Measurements from ENCODE around the gene TNN.

Gene TNN

DNA sequence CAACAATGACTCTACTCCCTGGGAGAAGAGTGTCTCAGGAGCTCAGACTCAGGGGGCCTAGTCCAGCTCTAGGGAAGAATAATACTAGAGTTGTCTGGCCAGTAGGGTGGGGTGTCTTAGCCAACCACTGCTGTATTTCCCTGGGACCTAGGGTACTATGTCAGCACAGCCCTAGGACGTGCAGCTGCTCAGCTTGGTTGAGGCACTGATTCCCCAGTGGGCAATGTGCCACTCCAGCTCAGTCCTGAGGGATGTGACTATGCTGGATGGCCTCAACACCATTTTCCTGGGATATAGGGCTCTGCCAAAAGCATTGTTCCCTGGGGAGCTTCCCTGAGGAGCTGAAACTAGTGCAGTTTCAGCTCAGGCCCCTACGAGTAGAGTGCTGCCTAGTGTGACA lies 47.4 kb downstream of the TNN start:
- no peak for DNase-seq

DNA sequence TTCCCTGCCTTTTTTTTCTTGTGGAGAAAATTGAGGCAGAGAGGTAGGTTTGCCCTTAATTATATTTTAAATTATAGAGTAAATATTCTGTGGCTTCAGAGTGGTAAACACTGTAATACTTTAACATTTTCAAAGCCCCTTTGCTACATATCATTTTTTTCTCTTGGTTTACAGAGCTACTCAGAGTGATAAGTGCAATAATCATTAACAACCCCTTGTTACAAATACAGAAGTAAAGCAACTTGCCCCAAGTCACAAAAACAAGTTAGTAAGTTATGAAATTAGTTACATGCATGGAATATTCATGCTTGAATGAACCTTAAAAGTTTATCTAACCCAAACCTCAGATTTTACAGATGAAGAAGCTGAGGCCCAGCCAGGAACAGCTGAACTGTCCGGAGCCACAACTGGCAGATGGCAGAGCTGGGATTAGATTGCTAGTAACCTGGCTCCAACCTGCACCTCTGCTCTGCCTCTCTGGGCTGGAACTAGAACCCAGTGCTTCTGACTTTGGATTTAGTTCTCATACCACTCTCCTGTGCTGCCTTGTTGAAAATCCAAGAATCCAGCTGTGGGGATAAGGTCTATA lies 48.7 kb downstream of the TNN start:
- no peak for DNase-seq

DNA sequence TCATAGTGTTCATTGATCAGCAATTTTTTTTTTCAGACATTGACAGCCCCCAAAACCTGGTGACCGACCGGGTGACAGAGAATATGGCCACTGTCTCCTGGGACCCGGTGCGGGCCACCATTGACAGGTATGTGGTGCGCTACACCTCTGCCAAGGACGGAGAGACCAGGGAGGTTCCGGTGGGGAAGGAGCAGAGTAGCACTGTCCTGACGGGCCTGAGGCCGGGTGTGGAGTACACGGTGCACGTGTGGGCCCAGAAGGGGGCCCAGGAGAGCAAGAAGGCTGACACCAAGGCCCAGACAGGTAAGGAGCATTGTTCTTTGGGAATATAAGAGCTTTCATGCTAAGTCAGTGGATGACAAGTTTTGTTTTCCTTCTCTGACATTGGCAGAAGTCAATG lies 49.3 kb downstream of the TNN start:
- DNase-seq = no peak

DNA sequence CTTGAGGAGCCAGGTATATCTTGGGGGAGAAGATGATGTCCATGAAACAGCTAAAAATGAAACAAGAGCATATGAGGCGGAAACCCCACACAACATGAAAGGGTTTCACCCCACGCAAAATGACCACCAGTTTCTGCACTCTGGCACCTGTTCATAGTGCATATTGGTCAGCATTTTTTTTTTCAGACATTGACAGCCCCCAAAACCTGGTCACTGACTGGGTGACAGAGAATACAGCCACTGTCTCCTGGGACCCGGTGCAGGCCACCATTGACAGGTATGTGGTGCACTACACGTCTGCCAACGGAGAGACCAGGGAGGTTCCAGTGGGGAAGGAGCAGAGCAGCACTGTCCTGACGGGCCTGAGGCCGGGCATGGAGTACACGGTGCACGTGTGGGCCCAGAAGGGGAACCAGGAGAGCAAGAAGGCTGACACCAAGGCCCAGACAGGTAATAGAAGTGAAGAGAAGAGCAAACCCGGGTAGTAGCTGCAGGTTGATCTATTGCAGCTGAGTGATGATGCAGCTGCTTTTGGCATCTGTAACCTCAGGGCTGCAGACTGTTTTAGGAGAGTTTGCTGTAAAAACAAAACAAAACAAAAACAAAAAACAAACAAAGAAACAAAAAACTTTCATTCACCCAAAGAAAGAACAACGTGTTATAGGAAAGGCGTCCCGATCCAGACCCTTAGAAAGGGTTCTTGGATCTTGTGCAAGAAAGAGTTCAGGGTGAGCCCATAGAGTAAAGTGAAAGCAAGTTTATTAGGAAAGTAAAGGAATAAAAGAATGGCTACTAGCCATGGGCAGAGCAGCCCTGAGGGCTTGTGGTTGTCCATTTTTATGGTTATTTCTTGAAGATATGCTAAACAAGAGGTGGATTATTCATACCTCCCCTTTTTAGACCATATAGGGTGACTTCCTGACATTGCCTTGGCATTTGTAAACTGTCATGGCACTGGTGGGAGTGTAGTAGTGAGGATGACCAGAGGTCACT lies 51.0 kb downstream of the TNN start:
- no peak for DNase-seq

DNA sequence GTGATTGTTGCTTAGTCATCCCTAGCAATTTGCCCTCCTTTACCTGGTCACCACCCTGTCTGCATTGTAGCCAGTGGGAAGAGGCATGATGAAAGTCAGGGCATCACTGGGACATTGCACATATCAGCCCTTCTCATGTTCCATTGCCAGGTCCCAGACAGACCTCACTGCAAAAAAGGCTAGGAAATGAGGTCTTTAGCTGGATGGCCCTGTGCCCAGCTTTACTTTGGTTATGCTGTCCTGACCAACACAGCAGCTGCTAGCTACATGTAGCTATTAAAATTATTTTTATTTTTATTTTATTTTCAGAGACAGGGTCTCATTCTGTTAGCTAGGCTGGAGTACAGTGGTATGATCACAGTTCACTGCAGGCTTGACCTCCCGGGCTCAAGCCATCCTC lies 52.9 kb downstream of the TNN start:
- DNase-seq = no peak

DNA sequence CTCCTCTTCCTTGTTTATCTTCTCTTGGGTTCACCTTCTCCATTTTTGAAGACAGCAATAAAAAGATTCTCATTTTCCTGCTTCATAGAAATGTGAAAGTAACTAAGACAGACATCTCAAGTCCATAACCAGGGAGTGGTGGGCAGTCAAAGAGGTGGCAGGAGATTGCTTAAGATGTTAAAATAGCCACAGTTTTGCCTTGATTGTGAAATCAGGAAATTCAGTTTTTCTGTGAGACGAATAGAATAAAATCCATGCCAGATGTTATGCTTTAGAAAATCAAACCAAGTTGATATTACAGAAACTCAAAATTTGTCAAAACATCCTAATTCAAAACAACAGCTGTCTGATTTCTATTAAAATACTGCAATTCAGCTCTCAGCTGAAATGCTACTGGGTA lies 57.2 kb downstream of the TNN start:
- no peak for DNase-seq

DNA sequence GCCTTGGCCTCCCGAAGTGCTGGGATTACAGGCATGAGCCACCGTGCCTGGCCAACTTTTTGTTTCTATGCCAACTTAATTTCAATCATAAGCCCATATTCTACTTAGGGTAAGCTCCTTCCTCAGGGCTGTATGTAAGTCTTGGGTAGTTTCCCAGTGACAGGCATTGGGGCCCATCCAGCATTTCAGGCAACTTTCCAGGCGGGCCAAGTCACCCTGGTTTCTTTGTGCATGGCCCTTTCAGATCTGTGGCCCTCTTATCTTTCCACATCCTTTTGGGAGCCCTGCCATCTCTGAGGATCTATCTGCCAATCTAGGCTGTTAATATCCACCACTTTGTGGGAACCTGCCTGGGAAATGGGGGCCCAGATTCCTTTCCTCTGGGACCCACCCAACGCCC lies 58.7 kb downstream of the TNN start:
- DNase-seq = no peak

DNA sequence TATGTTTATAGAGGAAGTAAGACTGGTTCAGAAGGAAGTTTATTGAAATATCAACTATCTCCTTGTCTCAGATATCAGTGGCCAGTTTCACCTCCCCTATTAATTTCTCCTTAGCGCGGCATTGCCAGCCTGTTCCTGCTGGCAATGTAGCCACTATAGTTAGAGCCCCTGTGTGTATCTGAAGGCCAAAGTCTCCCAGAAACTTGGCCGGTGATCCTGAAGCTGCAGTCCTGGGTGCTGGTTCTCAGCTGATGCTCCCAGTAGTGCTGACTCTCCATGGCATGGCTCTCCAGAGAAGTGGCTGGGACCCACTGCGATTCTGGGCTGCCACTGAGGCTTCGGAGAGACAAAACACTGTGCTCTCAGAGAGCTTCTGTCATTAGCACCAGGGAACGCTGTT lies 59.9 kb downstream of the TNN start:
- DNase-seq = no peak

DNA sequence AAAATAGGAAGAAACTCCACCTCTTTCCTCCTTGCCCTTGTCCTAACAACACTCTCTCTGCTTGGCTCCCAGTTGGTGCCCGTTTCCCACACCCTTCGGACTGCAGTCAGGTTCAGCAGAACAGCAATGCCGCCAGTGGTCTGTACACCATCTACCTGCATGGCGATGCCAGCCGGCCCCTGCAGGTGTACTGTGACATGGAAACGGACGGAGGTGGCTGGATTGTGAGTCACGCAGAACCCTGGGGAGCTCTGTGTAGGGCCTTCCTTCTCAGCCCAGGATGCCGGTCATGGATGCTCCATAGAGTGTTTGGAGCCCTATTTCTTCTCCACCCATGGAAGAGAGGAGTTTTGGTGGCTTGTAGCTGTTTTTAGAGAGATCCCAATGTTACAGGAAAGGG lies 60.9 kb downstream of the TNN start:
- DNase-seq = no peak

DNA sequence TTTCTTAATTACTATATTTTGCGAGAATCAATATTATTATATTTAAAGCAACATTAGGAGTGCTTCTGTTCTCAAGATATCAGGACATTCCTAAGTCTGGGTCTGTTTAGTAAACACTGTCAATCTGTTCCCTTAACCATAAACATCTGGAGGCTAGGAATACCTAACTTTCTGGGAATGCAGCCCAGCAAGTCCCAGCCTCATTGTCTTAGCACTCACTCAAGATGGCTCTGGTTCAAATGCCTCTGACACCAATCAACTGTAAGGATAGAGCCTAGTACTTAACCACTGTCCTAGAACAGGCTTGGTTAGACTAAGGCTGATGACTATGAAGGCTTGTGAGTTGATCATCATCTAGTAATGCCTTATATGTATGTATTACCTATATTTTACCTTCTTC lies 61.5 kb downstream of the TNN start:
- no peak for DNase-seq

DNA sequence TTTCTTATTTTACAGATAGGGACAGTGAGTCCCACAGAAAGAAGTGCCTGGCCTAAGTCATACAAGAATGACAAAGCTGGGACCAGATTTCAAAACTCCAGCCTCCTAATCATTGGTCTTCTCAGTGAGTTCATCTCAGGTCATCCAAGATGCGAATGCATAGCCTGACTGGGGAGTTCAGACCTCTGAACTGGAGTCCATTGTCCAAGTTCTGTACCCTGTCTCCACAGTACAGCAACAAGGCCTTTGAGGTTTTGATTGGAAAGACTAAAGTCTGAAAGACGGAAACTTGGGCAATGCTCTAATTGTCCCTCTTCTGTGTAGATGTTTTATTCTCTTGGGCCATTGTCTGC lies 62.0 kb downstream of the TNN start:
- no peak for DNase-seq

DNA sequence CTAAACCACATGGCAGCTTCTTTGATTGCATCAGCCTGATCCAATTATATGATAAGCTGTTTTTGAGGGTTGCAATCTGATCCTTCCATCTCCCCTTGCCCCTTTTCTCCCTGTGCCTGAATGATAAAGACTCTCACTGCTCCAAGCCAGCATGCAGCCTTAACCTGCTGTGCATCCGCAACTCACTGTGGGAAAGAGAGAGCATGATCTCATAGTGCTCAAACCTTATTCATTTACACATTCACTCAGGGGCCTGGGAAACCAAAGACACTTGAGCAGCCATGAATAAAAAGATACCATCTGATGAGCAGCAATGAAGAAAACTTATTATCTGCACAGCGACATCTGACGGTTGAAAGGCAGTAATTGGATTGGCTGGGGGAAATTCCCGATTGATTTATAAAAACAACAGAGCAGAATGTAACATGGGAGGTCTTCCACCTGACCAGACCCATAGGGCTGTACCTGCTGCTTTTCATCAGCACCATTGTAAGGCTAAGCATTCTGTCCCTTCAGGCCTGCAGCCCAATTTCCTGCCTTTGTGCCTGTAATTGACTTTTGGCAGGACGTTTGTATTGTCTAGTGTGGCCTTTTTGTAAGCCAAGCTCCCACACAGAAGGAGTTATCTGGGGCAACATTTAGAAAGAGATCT lies 62.5 kb downstream of the TNN start:
- DNase-seq = peak; percentile 32 to 60

DNA sequence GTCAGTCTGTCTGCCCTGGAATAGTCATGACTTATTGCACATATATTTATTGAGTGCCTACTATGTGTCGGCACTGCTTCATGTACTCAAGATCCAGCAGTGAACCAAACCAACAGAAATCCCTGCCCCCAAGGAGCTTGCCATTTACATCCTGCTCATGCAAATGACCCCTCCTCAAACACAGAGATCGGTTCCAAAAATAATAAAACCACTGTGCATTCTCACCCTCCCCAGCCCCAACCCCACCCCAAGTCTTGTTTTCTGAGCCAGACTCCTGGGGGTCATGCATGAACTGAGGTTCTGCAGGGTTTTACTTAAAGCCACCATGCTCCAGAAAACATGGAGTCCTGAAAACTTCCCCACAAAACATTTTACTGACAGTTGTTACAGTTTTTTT lies 63.0 kb downstream of the TNN start:
- no peak for DNase-seq

DNA sequence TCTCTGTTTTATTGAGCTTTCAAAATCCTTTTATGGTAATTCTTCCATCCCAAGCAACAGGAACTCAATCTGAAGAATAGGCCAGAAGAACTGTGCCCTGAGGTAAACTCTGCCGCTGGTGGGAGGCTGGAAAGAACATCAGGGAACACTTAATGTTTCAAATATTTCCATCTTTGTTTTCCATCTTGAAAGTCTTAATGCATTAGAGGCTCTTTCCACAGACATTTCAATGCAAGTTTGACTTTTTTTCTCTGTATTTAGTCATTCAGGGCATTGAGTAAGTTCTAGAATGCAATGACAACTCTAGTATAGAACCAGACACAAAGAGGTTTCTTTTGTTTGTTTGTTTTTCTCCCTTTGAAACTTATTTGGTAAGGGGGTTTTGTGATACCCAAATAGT lies 63.5 kb downstream of the TNN start:
- no peak for DNase-seq

DNA sequence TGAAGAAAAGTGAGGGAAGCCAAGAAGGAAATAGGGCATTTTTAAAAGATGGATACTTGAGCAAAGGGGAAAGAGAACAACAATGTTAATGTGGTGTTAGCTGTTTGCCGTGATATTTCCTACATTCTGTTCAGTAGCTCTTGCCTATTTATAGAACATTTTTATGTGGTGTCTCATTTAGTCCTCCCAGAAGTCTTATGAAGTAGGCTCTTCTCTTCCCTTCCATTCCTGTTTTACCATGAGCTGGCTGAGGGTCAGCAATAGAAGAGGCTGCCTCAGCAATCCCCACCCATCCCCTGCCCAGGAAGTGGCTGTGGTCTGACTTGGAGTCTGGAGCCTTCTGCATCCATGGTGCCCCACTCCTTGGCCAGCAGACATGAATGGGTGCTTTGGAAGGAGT lies 64.8 kb downstream of the TNN start:
- DNase-seq = no peak

DNA sequence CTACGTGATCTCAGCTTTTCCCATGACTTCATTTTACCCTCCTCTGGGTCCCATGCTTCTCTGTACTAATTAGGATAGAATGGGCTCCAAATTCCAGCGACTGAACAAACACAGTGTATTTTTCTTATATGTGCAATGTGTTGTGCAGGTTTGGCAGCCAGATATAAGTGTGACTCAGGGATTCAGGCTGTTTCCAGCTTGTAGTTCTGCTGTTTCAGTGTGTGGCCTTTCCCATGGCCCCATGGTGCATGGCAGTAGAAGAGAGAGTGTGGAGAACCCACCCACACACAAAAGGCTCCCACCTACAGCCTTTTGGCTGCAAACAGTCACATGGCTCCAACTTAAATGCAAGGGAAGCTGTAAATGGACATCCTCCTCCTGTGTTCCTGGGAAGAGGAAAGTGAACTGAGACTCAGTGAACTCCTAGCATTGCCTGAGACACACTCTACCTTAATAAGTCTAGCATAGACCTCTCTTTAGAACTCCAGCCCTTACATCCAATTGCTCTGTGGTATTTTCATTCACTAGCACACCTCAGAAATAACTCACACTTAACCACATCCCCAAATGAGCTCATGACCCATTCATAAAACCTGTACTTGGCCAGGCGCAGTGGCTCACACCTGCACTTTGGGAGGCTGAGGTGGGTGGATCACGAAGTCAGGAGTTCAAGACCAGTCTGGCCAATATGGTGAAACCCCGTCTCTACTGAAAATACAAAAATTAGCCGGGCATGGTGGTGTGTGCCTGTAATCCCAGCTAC lies 66.2 kb downstream of the TNN start:
- DNase-seq = no peak

DNA sequence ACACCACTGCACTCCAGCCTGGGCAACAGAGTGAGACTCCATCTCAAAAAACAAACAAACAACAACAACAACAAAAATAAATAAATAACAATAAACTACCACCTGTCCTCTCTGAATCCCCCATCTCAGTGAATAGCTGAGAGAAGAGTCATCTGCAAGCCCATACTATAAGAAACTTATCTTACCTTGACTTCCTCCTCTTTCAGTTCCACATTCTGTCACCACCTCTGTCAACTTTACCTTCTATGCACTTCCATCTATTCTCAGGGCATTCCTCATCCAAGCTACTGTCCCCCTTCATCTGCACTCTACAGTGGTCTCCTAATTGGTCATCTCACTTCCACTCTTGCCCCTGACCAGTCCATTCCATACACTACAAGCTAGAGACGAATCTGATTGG lies 66.9 kb downstream of the TNN start:
- DNase-seq = no peak

DNA sequence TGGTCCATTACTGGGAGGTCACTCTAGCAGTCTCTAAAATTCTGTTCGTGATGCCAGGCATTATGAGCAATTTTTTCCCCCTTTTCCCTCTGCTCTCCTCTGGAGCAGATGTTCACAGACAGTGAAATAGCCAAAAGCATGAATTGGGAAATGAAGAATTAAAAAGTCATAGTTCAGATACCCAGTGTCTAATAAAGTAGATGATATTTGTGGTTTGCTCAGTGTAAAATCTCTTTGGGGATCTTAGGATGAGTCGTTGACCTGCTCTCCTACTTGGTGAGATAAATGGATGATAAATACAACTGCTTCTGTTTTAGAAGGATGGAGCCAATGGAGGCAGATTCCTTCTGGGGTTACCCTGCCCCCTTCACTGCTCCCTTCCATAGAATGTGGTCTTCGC lies 68.6 kb downstream of the TNN start:
- no peak for DNase-seq

DNA sequence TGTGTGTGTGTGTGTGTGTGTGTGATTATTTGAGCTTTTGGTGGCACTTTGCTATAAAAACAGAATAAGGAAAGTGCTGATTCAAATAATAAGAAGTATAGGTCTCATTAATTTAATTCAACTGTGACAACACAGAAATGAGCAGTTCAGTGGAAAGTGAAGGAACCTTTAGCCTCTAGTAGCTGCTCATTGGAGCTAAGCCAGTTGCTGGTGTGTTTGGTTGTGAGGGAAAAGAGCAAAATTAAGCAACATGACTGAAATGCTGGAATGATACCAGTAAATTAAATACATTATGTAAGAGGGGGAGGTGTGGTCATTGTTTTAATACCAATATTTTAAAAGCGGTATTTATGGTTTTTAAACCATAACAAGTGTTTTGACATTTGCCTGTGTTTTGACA lies 69.7 kb downstream of the TNN start:
- DNase-seq = no peak

DNA sequence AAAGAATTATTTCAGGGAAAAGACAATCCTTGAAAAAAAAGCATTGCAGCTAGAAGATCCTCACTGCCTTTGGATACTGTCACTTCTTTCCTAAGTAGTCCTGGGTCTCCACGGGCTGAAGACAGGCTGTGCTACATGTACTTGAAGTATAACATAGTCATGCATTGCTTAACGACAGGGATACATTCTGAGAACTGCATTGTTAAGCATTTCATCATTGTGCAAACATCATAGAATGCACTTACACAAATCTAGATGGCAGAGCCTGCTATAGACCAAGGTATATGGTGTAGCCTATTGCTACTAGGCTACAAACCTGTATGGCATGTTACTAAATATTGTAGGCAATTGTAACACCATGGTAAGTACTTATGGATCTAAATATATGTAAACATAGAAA lies 70.9 kb downstream of the TNN start:
- no peak for DNase-seq

DNA sequence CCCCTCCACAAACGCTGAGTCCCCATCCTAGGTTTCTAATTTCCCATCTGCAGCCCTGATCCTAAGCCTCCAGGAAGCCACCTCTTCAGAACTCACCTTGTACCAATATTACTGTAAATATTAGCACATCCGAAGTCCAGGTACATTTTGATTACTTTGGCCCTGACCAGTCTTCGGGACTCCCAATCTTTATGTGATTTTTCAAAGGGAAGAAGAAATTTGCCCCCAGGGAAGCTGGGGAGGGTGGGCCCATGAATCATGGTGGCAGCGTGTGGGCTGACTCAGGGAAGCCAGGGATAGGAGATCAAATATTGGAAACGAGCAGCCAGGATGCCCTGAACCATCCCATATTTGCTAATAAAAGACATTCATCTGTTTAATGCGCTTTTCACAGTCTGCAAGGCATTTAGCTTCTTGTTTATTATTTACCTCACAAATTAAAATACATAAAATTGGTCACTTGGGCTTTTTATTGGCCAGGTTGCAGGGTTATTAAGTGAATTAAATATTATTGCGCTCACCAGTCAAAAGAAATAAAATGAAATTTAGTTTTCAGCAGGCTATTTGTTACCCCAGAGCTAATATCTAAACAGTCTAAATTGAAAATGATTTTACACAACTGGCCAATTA lies 78.4 kb downstream of the TNN start:
- DNase-seq = no peak

DNA sequence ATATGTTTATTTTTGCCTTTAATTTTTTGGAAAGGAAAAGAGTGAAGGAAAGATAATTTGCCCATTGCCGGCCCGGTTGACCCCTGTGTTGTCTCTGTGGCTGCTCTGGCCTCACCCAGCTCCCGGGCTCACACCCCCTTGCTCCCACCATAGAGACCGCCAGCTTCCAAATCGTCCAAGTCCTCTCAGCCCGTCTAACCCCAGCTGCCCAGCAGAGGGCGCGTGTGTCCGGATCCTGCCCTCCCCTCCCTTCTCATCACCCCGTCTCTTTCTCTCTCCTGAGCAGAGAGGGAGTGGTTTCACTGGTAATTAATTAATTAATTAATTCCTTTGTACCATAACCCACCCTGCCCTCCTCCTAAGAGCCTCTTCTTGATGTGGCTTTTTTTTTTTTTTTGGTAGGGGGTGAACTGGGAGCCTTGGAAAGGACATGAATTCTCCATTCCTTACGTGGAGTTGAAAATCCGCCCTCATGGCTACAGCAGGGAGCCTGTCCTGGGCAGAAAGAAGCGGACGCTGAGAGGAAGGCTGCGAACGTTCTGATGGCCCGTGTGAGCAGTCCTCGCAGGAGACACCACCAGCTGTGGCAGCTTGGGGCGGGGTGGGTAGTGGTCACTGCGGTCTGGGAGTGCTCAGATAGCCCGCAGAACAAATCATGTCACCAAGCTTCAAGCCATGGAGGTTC lies 79.0 kb downstream of the TNN start:
- peak; percentile 86 to 96 for DNase-seq
